ENCODE data around the gene MTNR1A.

The MTNR1A gene

GRCh38 chr4:186543206-186543605 lies 12.2 kb downstream of the MTNR1A start:
- no peak for TF ChIP-seq CEBPB (IDR thresholded peaks at IDR 0.05)
- TF ChIP-seq MAX (IDR thresholded peaks at IDR 0.05), result no peak
- TF ChIP-seq TCF12 (IDR thresholded peaks at IDR 0.05; ENCODE audit: low read depth), result no peak
- no peak for TF ChIP-seq EGR1 (IDR thresholded peaks at IDR 0.05)
- TF ChIP-seq REST (IDR thresholded peaks at IDR 0.05; ENCODE audit: low read depth), result no peak
- TF ChIP-seq EP300 (IDR thresholded peaks at IDR 0.05; ENCODE audit: borderline replicate concordance), result no peak
- TF ChIP-seq TAF1 (IDR thresholded peaks at IDR 0.05; ENCODE audit: low read depth), result no peak
- TF ChIP-seq CREB1 (IDR thresholded peaks at IDR 0.05; ENCODE audit: low read depth), result no peak

GRCh38 chr4:186541801-186542200 lies 13.6 kb downstream of the MTNR1A start:
- no peak for TF ChIP-seq MAX (IDR thresholded peaks at IDR 0.05)

GRCh38 chr4:186537843-186538521 lies 17.4 kb downstream of the MTNR1A start:
- TF ChIP-seq MAX (IDR thresholded peaks at IDR 0.05), result no peak
- no peak for TF ChIP-seq TEAD4 (IDR thresholded peaks at IDR 0.05)
- TF ChIP-seq TAF1 (IDR thresholded peaks at IDR 0.05; ENCODE audit: low read depth), result no peak
- no peak for TF ChIP-seq USF1 (IDR thresholded peaks at IDR 0.05)

GRCh38 chr4:186536285-186536684 lies 19.1 kb downstream of the MTNR1A start:
- no peak for TF ChIP-seq TCF12 (IDR thresholded peaks at IDR 0.05; ENCODE audit: low read depth)
- no peak for TF ChIP-seq NFIC (IDR thresholded peaks at IDR 0.05)

- TF ChIP-seq MAX (IDR thresholded peaks at IDR 0.05) (no peak), RAD21 (IDR thresholded peaks at IDR 0.05; ENCODE audit: low read depth) (no peak), ZBTB7A (IDR thresholded peaks at IDR 0.05; ENCODE audit: low read depth) (no peak), USF1 (IDR thresholded peaks at IDR 0.05) (no peak), NFIC (IDR thresholded peaks at IDR 0.05) (no peak), YY1 (IDR thresholded peaks at IDR 0.05; ENCODE audit: low read depth) (no peak), CEBPB (IDR thresholded peaks at IDR 0.05) (no peak), TCF12 (IDR thresholded peaks at IDR 0.05; ENCODE audit: low read depth) (no peak), TEAD4 (IDR thresholded peaks at IDR 0.05) (no peak), EP300 (IDR thresholded peaks at IDR 0.05; ENCODE audit: borderline replicate concordance) (no peak), FOXM1 (IDR thresholded peaks at IDR 0.05; ENCODE audit: borderline replicate concordance, low read depth) (no peak), TAF1 (IDR thresholded peaks at IDR 0.05; ENCODE audit: low read depth) (no peak), REST (IDR thresholded peaks at IDR 0.05; ENCODE audit: low read depth) (no peak), CREB1 (IDR thresholded peaks at IDR 0.05; ENCODE audit: low read depth) (no peak), EGR1 (IDR thresholded peaks at IDR 0.05) (no peak)
These were observed 21.3 kb downstream of the MTNR1A start for GRCh38 chr4:186534056-186534455.

GRCh38 chr4:186516287-186516686 lies 39.1 kb downstream of the MTNR1A start:
- TF ChIP-seq USF1 (IDR thresholded peaks at IDR 0.05), result no peak
- no peak for TF ChIP-seq YY1 (IDR thresholded peaks at IDR 0.05; ENCODE audit: low read depth)
- TF ChIP-seq ZBTB7A (IDR thresholded peaks at IDR 0.05; ENCODE audit: low read depth), result no peak
- TF ChIP-seq TAF1 (IDR thresholded peaks at IDR 0.05; ENCODE audit: low read depth), result no peak
